Measurements from ENCODE around the gene RBPJ. TPM values are rescaled to one million over a fixed set of nuclear protein-coding genes. Genes with fewer than 3 reads are reported as not detected.

RBPJ gene
- total RNA-seq, 2 donors from 2014 or later: 179 to 212 TPM

DNA sequence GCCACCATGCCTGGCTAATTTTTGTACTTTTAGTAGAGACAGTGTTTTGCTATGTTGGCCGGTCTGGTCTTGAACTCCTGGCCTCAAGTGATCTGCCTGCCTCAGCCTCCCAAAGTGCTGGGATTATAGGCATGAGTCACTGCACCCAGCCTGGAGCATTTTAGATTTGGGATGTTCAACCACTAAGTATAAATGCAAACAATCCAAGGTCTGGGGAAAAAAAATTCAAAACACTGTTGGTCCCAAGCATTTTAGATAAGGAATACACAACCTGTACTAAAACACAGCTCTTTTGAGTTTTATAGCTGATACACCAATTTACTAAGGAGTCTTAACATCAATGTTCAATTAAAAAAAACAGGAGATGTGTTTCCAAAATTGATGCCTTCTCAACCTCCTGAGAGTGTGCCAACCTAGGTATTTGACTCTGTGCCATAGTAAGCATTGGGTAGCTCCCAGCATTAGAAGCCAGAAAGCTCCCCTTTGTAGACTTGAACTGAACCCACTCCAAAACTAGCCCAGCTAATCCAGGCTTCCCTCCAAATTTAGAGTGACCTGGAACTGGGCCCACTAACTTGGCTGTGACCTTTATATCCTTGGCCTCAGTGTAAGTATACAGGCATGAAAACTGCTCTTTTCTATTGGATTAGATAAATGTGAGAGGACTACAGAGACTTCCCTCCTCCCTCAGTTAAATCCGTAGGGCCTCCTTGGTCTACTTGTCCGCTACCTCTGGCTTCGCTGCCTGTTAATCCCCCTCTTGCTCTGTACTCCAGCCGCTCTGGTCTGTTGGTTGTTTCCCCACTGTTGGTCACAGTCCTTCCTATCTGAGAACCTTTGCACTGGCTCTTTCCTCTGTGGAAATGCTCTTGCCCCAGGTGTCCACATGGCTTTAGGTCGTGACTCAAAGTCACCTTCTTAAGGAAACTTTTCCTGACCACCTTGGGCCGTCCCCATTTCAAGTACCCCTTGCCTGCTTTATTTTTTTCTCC lies 91.9 kb downstream of the RBPJ start:
- H3K4me1 Mint-ChIP-seq (ENCODE audit: low read depth in 2 of 2): peaks cover 0 to 3% of the 10 kb centered on the region in 2 donors
- ATAC-seq: no peak
- no peak overlapping the region for H3K27ac Mint-ChIP-seq
- no peak overlapping the region for H3K4me3 Mint-ChIP-seq
- no peak for DNase-seq (ENCODE audit: low spot score)
- no peaks in the 10 kb centered on the region for H3K9me3 Mint-ChIP-seq
- H3K36me3 Mint-ChIP-seq: peaks cover 6% of the 10 kb centered on the region
- H3K27me3 Mint-ChIP-seq: no peaks in the 10 kb centered on the region

- Mint-ChIP-seq H3K27me3 (no peaks in the 10 kb centered on the region), H3K9me3 (no peaks in the 10 kb centered on the region), H3K4me1 (ENCODE audit: low read depth in 2 of 2) (peaks cover 0 to 3% of the 10 kb centered on the region in 2 donors), H3K27ac (no peak overlapping the region), H3K36me3 (peaks cover 10% of the 10 kb centered on the region), H3K4me3 (no peak overlapping the region)
- no peak for DNase-seq (ENCODE audit: low spot score)
- no peak for ATAC-seq
These were observed 92.8 kb downstream of the RBPJ start for GRCh38 chr4:26413582-26413981.

DNA sequence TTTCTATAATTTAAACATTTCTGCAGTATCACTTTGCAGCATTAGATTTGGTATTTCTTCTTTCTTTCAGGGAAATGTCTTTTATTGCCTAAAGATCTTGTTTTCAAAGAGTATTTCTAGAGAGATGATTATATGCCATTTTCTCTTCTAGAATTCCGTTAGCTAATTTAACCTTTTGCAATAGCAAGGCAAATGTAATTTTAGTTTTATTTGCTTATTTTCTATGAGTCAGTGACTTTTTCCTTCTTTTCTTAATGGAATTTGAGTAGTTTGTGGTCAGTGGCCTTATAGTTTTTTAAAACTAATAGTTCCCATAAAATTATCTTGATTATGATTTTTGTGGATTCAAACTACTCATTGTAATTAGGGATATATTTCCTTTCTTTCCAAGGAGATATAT lies 97.3 kb downstream of the RBPJ start:
- H3K9me3 Mint-ChIP-seq: no peaks in the 10 kb centered on the region
- no peak for ATAC-seq
- H3K36me3 Mint-ChIP-seq: peaks cover 23% of the 10 kb centered on the region
- no peaks in the 10 kb centered on the region for H3K27me3 Mint-ChIP-seq
- H3K4me3 Mint-ChIP-seq: no peak overlapping the region
- no peaks in the 10 kb centered on the region for H3K4me1 Mint-ChIP-seq (ENCODE audit: low read depth in 2 of 2)
- H3K27ac Mint-ChIP-seq: no peak overlapping the region
- no peak for DNase-seq (ENCODE audit: low spot score)

DNA sequence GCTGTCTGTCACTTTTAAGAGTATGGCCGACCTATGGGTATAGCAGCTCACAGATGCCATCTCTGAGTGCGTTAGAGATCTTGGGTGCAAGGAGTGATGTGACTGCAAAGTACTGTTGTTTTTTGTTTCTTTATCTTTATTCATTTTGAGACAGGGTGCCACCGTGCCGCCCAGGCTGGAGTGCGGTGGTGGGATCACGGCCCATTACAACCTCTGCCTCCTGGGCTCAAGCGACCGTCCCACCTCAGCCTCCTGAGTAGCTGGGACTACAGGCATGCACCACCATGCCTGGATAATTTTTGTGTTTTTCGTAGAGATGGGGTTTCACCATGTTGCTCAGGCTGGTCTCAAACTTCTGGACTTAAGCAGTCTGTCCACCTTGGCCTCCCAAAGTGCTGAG lies 98.0 kb downstream of the RBPJ start:
- DNase-seq (ENCODE audit: low spot score) (no peak), ATAC-seq (no peak)
- no peaks in the 10 kb centered on the region for H3K4me1 Mint-ChIP-seq (ENCODE audit: low read depth in 2 of 2)
- no peaks in the 10 kb centered on the region for H3K27me3 Mint-ChIP-seq
- H3K36me3 Mint-ChIP-seq: peaks cover 21% of the 10 kb centered on the region
- H3K27ac Mint-ChIP-seq: no peak overlapping the region
- no peak overlapping the region for H3K4me3 Mint-ChIP-seq
- H3K9me3 Mint-ChIP-seq: no peaks in the 10 kb centered on the region

DNA sequence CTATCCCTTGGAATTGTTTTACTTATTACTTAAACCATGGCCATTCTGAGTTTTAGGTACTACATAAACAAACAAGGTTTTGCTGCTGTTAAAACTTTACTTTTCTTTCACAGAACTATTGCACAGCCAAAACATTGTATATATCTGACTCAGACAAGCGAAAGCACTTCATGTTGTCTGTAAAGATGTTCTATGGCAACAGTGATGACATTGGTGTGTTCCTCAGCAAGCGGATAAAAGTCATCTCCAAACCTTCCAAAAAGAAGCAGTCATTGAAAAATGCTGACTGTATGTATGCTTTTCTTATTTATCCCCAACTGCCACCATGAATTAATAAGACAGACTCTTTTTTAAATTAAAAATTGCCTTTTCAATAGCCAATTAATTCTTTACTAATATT lies 99.6 kb downstream of the RBPJ start:
- DNase-seq (ENCODE audit: low spot score): no peak
- Mint-ChIP-seq H3K27ac (no peak overlapping the region), H3K27me3 (no peaks in the 10 kb centered on the region), H3K36me3 (peaks cover 21% of the 10 kb centered on the region), H3K4me1 (ENCODE audit: low read depth in 2 of 2) (no peaks in the 10 kb centered on the region), H3K9me3 (no peaks in the 10 kb centered on the region), H3K4me3 (no peak overlapping the region)
- no peak for ATAC-seq

- Mint-ChIP-seq H3K36me3 (peaks cover 21% of the 10 kb centered on the region), H3K4me1 (ENCODE audit: low read depth in 2 of 2) (no peaks in the 10 kb centered on the region), H3K9me3 (no peaks in the 10 kb centered on the region)
These were observed 100.1 kb downstream of the RBPJ start for GRCh38 chr4:26420913-26421312.

DNA sequence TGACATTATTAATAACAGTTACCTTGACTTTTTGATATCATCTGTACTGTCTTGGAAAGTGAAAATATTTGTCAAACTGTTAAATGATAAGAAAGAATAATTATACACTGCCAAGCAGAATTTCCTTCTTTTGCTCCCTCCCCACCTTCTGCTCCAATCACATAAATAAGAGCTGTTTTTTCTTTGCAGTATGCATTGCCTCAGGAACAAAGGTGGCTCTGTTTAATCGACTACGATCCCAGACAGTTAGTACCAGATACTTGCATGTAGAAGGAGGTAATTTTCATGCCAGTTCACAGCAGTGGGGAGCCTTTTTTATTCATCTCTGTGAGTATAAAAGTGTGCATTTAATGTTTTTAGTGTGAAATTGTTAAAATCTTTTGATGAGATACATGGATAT lies 103.3 kb downstream of the RBPJ start:
- H3K36me3 Mint-ChIP-seq: peaks cover 34% of the 10 kb centered on the region
- H3K9me3 Mint-ChIP-seq: no peaks in the 10 kb centered on the region
- no peak overlapping the region for H3K4me3 Mint-ChIP-seq
- no peak overlapping the region for H3K27ac Mint-ChIP-seq
- no peaks in the 10 kb centered on the region for H3K27me3 Mint-ChIP-seq
- peaks cover 6% of the 10 kb centered on the region in 2 donors for H3K4me1 Mint-ChIP-seq (ENCODE audit: low read depth in 2 of 2)
- ATAC-seq (no peak), DNase-seq (ENCODE audit: low spot score) (no peak)

More at GRCh38 chr4:26420913-26421312, 100.1 kb downstream of the RBPJ start:
- Mint-ChIP-seq H3K27ac (no peak overlapping the region), H3K27me3 (no peaks in the 10 kb centered on the region), H3K4me3 (no peak overlapping the region)
- no peak for DNase-seq (ENCODE audit: low spot score)
- ATAC-seq: no peak

DNA sequence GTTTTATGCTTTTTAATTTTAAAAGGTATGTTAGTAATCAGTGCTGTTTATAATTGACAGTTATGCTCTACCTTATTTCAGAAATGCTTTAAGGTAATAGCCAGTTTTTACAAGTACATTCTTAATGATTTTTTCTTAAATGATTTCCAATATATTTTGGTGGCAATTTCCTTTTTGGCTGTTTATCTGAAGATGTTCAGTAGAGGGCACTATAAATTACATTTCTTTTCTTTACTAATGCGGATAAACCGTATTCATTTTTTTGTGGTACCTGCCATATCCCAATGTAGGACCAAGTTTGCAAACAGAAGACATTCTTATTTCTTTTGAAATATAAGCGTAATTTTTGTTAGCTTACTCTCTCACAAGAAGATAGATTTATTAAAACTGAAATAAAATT lies 104.0 kb downstream of the RBPJ start:
- ATAC-seq: no peak
- H3K4me3 Mint-ChIP-seq: no peak overlapping the region

DNA sequence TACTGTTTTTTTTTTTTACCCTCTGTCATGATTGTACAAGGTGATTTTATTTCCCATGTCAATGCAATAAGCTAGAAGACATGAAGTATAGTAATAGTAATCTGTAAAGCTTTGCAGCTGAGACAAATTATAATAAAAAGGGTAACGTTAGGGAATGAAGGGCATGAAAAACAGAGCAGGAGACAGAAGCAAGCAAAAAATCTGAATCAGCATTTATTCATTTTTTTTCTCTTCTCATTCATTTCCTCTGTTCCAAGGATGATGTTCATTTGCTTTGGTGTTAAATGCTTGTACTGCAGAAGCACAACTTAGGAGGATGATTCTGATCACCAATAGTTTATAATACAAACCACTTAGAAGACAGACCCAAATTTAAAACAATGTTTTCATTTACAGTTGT lies 105.1 kb downstream of the RBPJ start:
- H3K27ac Mint-ChIP-seq: no peak overlapping the region
- peaks cover 6% of the 10 kb centered on the region in 2 donors for H3K4me1 Mint-ChIP-seq (ENCODE audit: low read depth in 2 of 2)
- H3K36me3 Mint-ChIP-seq: peaks cover 34% of the 10 kb centered on the region
- no peak overlapping the region for H3K4me3 Mint-ChIP-seq
- DNase-seq (ENCODE audit: low spot score) (no peak), ATAC-seq (no peak)
- H3K27me3 Mint-ChIP-seq: no peaks in the 10 kb centered on the region
- no peaks in the 10 kb centered on the region for H3K9me3 Mint-ChIP-seq

More for the DNA sequence above, 104.0 kb downstream of the RBPJ start:
- H3K36me3 Mint-ChIP-seq: peaks cover 34% of the 10 kb centered on the region
- H3K9me3 Mint-ChIP-seq: no peaks in the 10 kb centered on the region
- no peak overlapping the region for H3K27ac Mint-ChIP-seq
- H3K27me3 Mint-ChIP-seq: no peaks in the 10 kb centered on the region
- H3K4me1 Mint-ChIP-seq (ENCODE audit: low read depth in 2 of 2): peaks cover 6% of the 10 kb centered on the region in 2 donors
- DNase-seq (ENCODE audit: low spot score): no peak

GRCh38 chr4:26426892-26427291 lies 106.1 kb downstream of the RBPJ start:
- Mint-ChIP-seq H3K27ac (no peak overlapping the region), H3K9me3 (no peaks in the 10 kb centered on the region), H3K36me3 (peaks cover 34% of the 10 kb centered on the region), H3K27me3 (no peaks in the 10 kb centered on the region), H3K4me1 (ENCODE audit: low read depth in 2 of 2) (peaks cover 6% of the 10 kb centered on the region in 2 donors), H3K4me3 (no peak overlapping the region)
- no peak for DNase-seq (ENCODE audit: low spot score)
- no peak for ATAC-seq

- Mint-ChIP-seq H3K36me3 (peaks cover 40% of the 10 kb centered on the region), H3K4me3 (no peak overlapping the region), H3K27ac (no peak overlapping the region), H3K9me3 (no peaks in the 10 kb centered on the region), H3K4me1 (ENCODE audit: low read depth in 2 of 2) (peaks cover 6 to 11% of the 10 kb centered on the region in 2 donors), H3K27me3 (no peaks in the 10 kb centered on the region)
- DNase-seq (ENCODE audit: low spot score) (no peak), ATAC-seq (no peak)
These were observed 109.1 kb downstream of the RBPJ start for GRCh38 chr4:26429910-26430309.

DNA sequence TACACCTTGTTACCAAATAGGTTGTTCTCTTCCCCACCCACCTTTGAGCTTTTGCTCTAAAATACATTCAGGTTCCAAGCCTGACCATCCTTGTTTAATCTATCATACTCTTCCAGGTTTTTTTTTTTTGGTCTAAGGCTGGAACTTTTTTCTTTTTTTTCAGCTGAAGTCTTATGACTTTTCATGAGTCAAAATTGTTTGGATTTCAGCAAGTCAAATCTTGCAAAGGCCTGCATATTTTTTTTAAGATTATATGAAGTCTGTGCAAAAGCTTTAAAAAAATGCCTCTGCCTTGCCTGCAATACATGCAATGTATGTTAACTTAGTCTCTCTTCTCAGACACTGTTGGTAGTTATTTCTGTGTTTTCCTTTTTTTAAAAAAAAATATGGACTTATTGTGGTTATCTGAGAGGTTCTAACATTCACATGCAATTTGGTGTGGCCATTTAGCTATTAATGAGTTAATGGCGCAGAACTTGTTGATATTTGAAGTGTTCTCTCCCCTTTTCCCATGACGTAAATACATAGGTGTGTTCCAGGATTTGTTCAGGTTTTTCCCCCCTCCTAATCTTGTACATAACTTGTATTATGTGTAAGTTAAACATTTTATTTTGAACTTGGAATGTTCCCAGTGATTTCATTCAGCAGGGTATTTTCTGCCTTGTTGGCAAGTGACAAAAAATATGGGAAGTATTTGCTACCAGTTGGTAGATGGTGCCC lies 110.8 kb downstream of the RBPJ start:
- peaks cover 6 to 8% of the 10 kb centered on the region in 2 donors for H3K4me1 Mint-ChIP-seq (ENCODE audit: low read depth in 2 of 2)
- no peak for ATAC-seq
- H3K4me3 Mint-ChIP-seq: no peak overlapping the region
- H3K9me3 Mint-ChIP-seq: no peaks in the 10 kb centered on the region
- peaks cover 34% of the 10 kb centered on the region for H3K36me3 Mint-ChIP-seq
- DNase-seq (ENCODE audit: low spot score): no peak
- H3K27me3 Mint-ChIP-seq: no peaks in the 10 kb centered on the region
- H3K27ac Mint-ChIP-seq: no peak overlapping the region

- Mint-ChIP-seq H3K36me3 (peaks cover 26% of the 10 kb centered on the region), H3K4me1 (ENCODE audit: low read depth in 2 of 2) (peaks cover 0 to 7% of the 10 kb centered on the region in 2 donors), H3K4me3 (no peak overlapping the region), H3K27me3 (no peaks in the 10 kb centered on the region), H3K27ac (no peak overlapping the region), H3K9me3 (no peaks in the 10 kb centered on the region)
- ATAC-seq: no peak
- DNase-seq (ENCODE audit: low spot score): no peak
These were observed 111.6 kb downstream of the RBPJ start for GRCh38 chr4:26432419-26432818.

DNA sequence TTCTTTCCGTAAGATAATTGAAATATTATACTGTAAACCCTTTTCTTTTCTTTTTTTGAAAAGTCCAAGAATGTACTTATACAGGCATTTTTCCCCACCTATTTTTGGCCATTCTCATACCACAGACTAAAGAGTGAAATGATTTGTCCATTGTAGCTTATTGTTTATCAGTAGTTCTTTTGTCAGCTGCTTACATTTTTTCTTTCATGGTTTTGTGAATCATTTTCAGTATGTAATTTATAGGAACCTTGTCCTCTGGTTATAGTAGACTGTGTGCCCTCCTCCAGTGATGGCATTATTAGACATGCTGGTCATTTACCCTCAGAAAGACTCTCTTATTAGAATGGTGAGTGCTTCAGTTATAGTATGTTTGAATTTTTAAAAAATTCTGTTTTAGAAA lies 112.7 kb downstream of the RBPJ start:
- H3K9me3 Mint-ChIP-seq: no peaks in the 10 kb centered on the region
- ATAC-seq: no peak
- H3K4me3 Mint-ChIP-seq: no peak overlapping the region
- peaks cover 0 to 5% of the 10 kb centered on the region in 2 donors for H3K4me1 Mint-ChIP-seq (ENCODE audit: low read depth in 2 of 2)
- no peak overlapping the region for H3K27ac Mint-ChIP-seq
- H3K27me3 Mint-ChIP-seq: no peaks in the 10 kb centered on the region
- no peak for DNase-seq (ENCODE audit: low spot score)
- H3K36me3 Mint-ChIP-seq: peaks cover 21% of the 10 kb centered on the region

All from natural killer cell treated with Interleukin-12 subunit alpha and Interleukin-12 subunit beta and Interleukin-15 and Interleukin-18, amount 100 ng/mL, for 72 hours (primary cell).